GM18498 (cell line): Measurements from ENCODE around the gene RGS5.

Experiments
- ATAC-seq: cut with Tn5 transposase; IDR thresholded peaks from one replicate; pipeline ENCODE4 v1.9.1; 2021; ENCODE audit warnings: mild to moderate bottlenecking, moderate library complexity; ENCODE audit not compliant: unreplicated experiment

The RGS5 gene

DNA sequence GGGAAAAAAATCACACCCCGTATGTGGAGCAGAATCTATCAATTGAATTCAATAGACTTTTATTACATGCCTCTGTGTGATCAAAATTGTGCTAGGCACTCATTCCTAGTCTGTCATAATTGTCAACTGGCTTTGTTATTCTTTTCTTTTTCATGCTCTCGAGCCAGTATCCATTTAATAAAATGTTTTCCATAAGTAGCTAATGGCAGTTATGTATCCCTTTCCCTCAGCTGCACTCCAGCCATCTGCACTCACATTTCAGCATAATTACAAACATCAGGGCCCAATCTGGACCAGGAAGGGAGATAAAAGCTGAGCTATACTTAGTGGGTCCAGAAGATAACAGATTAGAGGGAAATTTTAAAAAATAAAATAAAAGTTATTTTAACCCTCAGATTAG lies 15.9 kb downstream of the RGS5 start:
- ATAC-seq, result no peak

DNA sequence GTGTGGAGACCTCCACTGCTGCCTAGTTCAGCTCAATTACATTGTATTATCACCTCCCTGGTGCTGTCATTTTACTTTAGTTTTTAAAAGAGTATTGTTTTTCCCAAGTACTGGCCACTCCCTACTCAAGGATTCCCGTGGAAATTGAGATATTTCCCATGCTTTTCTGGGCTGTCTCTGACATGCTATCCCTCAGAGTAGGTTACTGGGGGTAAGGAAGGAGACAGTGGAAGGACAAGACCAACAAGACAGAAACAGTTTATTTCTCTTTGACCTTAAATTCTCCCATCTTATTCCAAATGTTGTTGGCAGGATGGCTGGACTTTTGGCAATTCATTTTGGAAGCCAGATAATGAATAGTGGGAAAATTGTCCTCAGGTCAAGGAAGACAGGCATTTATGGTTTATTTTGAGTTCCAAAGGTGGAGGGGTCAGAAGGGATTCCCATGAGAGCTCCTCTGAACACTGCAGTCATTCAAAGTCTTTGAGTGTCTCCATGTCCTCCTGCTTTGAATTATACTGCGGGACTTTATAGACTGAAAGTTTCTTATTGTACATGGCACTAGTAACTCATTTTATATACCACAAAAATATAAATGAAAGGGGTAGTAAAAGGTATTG lies 20.3 kb downstream of the RGS5 start:
- no peak for ATAC-seq

DNA sequence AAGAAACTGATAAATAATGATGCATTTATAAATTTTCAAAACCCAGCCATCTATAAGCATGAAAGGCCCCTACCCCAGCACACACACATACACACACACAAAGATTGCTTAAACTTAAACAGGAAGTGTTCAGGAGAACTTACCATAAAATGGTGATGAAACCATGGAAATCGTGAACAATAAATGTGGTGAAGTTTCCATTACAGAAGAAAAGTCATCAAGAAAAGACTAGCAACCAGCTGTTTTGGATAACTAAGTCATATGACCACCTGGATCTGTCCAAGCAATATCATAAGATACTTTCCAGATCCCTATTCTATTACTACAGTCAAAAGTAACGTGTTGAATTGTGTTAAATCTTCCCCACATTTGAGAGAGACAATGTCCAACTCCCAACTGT lies 24.1 kb downstream of the RGS5 start:
- no peak for ATAC-seq

DNA sequence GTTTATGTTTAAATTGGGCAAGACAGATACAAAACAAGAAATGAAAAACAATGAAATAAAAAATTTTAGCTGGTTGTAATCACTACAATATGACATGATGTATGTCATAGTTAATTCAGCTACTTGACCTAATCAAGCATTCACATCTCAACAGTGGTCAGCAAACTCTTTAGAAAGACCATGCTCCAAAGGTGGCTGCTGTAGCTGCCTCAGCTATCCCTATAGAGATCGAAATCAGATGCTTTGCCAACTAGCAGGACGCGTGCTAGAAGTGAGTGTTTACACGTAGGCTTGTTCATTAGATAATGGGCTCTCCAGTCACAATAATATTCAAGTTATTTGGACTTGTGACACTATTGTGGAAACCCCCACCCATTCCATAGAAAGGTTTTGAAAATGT lies 25.9 kb downstream of the RGS5 start:
- ATAC-seq, result no peak

DNA sequence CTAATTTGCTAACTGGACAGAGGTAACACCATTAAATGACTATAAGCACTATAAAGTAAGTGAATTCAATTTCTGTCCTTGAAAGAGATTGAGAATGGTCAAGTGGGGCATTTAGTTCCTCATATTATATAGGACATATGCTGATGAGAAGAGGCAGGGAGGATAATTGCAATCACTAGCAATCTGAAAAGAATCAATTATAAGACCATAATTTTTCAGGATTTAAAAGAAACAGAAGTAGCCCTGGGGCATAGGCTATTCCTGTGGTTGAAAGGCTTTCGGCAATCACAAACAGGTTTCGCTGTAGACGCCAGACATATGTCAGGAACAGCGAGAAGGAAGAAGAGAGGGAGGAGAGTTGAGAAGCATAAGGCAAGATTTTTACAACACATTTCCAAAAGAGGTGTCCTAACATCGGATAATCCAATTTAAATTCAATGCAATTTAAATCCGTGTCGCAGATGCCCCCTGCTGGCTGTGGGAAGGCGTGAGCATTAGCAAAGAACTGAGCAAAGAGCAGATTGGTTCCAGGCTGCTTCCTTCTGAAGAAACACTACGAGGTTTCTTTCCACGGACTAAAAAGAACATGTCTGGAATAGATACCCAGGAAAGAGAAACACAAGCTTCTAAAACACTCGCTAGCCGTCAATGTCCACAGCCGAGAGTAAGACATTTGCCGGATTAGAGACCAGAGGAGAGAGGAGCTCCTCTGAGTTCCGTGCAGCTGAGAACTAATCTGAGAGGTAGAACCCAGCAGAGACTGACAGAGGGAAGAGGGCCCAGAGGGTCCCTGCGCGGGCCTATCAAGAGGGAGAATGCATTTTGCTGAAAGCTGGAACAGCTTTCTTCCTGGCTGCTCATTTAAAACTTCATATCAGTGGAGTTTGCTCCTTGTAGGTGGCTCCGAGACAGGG lies 27.9 kb downstream of the RGS5 start:
- no peak for ATAC-seq

DNA sequence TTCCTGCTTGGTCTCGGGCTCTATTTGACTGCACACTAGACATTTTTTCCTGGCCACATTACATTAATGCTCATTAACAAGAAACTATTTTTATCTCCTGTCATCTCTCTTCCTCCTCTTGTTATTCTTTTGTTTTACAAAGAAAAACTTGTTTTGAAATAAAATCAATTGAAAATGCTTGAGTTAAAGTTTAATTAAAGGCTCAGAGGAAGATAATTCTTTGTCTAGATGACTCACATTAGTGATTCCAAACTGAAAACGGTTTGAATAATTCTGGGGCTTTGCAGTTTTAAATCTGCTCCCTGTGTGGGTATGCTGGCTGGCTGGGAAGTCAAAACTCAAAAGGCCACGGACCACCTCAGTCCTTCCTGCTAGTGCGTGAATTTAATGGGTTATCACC lies 29.6 kb downstream of the RGS5 start:
- ATAC-seq, result no peak

DNA sequence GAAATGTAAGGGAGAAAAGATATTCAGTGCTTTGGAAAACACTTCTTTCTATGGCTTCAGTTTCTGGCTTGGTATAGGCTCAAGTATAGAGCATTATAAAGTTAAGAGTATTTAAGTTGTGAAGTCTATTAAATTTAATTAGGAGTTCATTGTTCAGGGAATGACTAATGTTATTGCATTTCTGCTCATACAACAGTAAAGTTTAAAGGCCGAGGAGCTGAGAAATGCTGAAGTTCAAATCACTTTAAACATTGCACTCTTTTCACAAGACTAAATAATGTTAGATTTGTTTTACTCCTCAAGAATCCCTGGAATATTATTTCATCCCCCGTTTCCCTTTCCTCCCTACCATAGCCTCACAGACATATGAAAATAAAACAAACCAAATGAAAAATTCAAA lies 30.1 kb downstream of the RGS5 start:
- no peak for ATAC-seq

DNA sequence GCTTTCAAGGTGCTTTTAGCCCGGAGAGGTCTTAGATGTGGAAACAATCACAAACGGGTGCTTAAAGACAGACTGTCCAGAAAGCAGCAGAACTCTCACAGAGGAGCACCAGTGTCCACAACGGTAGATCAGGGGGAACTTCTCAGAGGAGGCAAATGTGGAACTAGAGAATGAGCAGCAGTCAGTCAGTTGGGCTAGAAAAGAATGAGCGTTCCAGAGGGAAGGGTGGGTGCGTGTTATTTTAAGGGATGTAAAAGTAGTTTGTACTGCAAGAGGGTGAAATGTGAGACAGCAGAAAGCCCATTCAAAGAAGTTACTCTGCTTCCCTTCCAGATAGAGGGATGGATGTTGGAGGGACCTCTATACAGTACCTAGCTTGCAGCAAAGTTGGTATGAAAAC lies 30.9 kb downstream of the RGS5 start:
- no peak for ATAC-seq

DNA sequence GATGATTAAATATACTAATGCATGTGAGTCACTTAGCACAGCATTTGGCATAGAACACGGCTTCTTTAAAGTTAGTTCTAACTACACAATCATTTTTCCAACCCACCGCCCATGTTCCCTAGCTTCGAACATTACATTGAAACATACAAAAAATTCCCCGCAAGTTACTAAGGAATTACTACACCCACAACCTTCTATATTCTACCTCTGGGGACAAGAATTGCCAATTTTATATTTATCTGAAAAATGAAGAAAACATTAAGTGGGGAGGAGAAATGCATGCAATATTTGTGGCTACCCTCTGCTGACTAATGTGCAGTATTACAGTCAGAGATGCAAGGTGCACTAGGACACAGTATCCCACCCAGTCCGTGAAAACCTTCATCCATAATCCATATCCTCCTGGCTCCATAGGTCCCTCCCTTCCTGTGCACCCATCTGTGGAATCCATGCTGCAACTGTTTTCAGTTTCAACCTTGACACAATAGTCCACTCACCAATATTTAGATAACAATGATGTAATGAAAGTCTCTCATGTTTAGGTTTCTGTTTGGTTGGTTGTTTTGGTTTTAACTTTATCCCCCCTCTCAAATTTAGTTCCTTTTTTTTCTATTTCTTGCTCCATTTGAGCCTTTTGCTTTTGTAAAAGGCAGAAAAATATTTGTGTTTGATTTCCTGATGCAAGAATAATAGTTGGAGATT lies 31.6 kb downstream of the RGS5 start:
- no peak for ATAC-seq

DNA sequence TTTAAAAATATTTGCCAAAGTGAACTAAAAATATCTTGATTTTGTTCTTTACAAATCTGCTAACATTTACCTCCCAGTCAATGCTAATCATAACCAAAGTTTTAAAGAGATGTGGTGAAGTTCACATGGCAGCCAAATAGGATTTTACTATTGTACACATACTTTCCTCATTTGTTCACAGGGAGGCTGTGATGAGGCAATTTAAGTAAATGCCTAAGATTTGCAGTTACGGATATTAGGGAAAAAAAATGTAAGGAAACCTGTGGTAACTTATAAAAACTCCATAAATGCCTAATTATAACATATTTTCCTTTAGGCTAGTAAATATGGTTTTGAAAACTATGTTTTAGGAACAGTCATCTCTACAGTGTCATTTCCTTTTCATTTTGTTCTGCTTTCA lies 32.4 kb downstream of the RGS5 start:
- no peak for ATAC-seq

DNA sequence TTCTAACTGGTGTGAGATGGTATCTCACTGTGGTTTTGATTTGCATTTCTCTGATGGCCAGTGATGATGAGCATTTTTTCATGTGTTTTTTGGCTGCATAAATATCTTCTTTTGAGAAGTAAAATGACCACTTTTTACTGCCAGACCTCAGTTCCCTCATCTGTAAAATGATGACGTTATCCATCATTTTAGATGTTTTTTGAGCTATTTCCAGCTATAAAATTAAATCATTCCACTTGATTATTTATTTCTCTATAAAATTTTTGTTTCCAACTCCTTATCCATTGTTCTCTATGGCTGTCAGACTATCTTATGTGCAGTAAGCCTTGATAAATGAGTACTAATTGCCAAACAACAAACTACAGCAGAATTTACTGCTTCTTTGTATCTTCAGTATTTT lies 33.2 kb downstream of the RGS5 start:
- ATAC-seq, result no peak

DNA sequence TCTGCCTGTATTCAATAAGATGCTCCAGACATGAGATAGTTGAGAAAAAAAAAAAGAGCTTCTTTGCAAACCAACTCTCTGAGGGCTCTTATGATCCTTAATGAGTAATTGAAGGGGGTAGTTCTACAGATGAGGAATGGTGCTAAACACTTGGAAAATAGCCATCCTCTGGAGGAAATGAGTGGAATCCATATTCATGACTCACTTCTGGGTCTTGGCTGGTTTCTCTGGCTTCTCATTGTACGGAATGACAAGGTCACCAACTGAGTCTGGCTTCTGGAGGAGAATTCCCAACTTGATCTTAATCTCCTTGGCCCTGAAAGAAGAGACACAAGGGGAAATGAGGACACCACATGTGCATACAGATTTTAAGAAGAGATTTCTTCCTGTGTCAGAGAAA lies 34.7 kb downstream of the RGS5 start:
- ATAC-seq, result no peak

DNA sequence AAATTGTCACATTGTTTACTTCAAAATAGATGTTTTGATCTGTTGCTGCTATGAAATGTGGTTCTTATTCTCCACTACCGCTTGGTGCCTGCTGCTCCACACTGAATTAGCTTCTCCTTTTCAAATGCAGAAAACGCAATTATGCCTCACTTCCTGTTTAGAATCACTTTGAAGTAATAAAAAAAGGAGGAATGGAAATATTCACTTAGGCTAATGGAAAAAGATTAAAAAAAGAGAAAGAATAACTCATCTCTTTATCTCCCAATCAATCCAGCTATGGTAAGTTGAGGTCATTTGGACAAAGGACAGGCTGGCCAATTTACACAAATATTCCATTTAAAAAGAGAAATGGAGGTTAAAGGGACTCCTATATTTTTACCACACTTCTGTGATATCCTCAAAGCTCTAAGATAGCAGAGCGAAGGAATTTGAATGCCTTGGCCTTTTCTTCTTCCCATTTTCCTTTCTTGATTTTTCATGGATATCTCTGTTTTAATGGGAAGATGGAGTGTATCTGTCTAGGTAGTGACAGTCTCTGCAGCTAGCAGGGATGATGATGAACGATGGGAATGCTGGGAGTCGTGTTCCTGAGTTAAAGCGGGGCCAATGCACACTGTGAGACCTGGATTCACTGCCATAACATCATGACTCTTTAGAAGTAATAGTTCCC lies 35.7 kb downstream of the RGS5 start:
- no peak for ATAC-seq

DNA sequence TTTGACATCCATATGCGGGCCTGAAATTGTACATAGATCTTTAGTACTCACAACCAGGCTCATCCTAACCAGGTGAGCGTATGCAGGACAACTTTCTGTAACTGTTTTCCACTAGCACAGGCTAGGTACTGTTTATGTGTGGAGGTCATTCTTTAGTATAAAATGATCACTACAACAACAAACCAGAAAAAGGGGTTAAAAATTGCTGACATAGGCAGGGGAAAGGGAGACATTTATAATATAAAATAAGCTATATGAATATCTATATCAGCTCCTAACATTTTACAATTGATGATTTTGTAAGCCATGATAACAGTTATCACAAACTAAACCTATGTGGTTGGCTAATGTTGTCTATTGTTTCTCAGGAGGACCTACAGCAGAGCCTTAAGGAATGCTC lies 37.6 kb downstream of the RGS5 start:
- no peak for ATAC-seq

DNA sequence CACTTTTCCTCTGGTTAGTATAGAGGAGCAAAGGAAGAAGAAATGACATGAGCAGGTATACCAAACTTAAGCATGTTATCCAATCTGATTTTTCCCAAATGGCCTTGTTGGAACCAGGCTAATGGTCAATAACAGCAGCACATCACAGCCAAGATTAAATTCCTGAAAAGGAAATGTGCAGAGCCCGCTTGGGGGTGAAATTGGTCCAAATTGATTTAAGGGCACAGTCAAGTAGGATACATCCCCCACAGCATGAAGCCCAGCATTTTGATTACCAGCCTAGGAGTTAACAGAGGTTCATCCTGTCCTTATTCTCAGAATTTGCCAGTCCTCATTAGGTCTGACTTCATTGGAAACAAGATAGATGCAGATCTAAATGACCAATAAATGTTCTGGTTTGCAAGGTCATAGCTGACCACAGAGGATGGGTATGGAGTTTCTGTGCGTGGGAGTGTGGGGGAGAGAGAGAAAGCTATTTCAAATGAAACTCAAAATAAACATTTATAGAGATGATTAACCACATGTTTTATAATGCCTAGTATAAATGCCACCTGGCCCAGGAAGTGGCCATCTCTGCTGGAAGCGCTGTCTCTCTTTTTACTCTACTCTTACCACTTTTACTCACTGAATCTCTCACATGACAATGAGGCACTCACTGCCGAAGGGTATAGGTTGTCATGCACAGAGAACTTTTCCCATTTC lies 38.7 kb downstream of the RGS5 start:
- ATAC-seq, result no peak

DNA sequence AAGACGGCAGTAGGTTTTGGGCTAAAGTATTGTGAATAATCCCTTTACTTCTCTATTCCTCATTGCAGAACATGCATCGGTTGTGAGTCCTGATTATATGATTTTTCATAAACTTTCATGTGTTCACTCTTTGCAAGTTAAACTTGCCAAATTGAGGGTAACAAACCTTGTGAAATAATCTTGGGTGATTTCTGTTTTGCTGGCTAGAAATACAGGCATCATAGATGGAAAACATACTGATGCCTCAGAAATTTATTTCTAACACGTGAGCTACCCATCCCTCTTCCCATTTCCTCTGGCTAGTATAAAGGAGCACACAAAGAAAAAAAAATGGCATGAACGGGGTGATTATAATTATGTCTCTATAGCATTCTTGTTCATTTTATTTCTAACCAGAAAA lies 39.6 kb downstream of the RGS5 start:
- ATAC-seq, result no peak

DNA sequence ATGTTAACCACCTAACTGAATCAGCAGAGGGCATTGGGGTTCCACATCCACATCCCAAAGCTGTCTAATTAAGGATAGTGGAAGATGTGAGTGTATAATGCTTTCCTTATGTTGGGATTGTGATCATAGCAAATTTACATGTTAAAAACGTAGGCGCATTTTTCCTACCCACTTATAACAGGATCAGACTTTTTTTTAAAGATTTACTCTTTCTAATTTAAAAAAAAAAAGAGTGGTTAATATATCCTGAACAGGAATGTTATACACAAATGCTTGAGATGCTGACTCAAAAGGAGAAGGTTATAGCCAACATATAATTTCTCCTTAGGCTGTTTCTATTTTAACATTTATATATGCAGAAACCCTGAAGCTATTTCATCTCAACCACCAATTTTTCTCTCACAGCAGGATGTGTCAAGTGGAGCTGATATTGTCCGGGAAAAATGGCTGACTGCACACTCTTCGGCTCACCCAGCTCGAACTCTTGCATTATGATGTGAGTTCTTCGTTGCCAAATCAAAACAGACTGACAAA lies 40.3 kb downstream of the RGS5 start:
- no peak for ATAC-seq

DNA sequence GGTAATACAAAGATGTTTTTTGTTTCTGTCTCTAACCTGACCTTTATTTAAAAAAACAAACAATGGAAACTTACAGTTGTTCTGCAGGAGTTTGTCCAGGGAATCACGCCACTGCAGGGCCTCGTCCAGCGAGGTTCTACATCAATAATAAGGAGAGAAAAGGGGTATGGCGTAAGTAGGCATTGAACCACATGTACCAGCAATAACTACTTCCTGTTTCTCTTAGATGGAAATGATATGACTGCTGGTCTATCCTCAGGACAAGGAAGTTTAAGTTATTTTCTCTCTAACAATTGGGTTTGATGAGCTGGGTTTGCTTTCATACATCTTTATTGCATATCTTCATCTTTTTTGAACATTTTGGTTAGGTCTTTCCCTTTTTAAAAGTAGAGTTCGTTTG lies 40.9 kb downstream of the RGS5 start:
- ATAC-seq, result no peak

DNA sequence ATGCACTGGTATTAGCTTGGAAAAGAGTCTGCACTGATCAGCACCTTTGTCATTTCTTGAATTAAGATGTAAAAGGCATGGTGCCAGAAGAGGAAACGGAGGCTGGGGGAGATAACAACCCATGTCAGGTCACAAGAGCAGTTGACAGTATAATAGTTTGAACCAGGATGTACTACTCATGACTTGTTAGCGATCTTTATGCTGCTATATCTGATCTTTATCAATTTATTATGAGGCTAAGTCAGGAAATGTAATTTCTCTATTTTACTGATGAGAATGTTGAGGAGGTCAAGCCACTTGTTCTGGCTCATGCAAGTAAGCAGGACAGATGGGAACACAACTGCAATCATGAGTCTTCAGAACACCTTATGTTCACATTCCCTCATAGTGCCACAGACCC lies 41.4 kb downstream of the RGS5 start:
- ATAC-seq, result no peak

DNA sequence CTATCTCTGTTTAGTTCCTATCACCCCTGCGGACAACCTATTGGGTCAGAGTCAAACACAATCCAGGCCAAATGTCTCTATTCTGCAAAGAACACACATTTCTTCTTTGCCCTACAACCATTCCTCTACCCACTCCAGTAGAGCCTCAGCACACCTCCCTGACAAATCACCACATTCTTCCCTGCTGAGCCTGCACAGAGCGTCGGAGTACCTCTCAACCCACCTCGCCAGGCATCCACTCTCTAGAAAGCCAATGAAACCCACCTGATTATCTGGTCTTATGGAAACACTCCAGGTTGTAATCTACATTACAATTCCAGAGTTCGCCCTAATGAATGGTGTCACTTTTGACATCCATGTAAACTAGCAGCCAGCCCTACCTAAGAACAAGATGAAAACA lies 47.1 kb downstream of the RGS5 start:
- no peak for ATAC-seq

DNA sequence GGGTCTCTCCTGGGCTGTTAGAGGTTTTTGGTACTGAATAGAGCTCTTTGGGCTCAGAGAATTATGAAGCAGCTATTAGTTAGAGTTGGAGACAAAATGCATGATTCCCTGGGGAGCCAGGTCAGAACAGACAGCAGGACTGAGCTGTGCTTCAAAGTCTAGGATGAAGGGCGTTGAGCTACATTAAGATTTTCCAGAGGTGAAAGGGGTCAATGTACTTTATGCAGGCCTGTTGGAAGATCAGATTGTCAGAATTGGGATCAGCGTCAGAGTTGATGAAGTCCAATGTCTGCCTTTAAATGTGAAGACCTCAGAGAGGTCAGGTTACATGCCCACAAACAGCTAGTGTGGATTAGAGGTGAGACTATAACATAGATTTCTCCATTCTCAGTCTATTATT lies 53.8 kb downstream of the RGS5 start:
- ATAC-seq, result no peak
